DMS 273 (cell line): ENCODE data around the gene ZNF429.
"Not testable (repeated sequence)": the region's sequence is repeated elsewhere in the genome, so short reads cannot be mapped to it uniquely, and the experiment has no call there.

Source experiments
- DNase-seq: peaks from one replicate; lab custom pipeline; 2025; ENCODE audit not compliant: unreplicated experiment; lab: John Stamatoyannopoulos, UW

The ZNF429 gene

DNA sequence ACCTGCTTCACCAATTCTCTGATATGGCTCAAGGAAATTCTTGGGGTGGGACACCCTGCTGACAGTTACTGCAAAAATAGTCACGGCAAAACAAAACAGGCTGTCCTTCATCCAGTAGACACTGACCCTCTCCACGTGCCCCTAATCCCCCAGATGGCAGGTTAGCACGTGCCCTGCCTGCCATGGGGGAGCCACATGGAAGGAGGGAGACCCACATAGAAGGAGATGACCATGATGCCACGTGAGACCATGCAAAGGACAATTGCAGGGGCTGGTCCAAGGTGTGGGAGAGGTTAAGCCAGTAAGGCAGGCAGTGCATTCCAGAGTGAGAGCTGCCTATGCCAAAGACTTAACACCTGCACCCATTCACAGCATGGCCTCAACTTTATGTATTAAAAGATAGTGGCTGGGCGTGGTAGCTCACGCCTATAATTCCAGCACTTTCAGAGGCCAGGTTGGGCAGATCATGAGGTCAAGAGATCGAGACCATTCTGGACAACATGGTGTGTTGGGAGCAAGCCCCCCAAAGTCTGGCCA is 82.7 kb downstream of the ZNF429 start:
- DNase-seq, result no peak

- DNase-seq, result no peak
These were observed 85.5 kb downstream of the ZNF429 start for GRCh38 chr19:21590867-21591266.

DNA sequence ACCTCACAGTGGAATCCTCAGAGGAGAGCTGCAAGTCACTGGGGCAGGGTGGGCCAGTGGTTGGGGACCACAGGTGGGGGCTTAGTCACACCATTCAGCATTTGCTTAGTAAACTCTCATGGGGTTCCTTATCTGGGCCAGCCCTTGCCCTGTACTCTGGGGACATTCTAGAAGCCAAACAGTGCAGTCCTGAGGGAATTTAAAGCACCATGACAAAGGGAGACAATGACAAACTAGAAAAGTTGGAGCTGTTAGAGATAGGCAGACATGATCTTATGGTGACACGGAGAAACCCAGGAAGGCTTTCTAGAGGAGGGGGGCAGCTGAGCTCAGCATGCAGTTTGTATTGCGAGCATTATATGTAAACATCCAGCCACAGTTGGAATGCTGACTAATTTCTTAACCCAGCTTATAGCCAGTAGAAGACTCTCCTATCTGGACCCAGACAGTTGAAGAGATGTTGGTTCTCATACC is 87.6 kb downstream of the ZNF429 start:
- no peak for DNase-seq

DNA sequence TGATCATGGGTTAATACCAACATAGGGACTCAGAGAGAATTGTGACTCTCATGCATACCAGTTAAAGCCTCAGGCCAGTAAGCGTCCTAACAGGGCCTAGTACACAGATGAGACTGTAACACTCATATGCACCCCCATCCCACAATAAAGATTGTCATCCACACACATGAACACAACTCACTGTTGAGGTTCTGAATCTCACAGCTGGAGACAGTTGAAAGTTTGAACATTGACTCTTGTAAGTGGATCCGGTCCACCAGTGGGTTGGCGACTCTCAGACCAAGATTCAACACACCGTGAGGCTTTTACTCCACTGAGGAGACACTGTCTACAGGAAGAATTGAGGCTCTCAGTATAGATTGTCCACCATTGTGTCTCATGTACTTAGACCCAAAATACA is 88.1 kb downstream of the ZNF429 start:
- DNase-seq, result no peak

- DNase-seq, result no peak
These were observed 88.8 kb downstream of the ZNF429 start for GRCh38 chr19:21593934-21594820.

DNA sequence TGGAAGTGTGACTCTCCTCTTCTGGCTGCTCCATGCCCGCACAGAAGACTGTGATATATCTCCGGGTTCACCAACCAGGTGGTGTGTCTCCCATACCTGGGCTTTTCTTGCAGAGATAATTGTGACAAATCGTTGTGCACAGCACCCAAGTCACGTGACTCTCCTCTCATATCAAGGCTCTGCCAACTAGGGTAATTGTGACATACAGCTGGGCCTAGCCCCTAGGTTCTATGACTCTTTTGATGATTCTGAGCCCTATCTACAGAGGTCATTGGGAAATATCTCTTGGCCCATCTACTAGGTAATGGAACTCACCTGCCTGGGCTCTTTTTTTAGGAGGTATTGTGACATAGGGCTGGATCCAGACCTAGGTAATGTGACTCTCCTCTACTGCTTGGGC is 89.8 kb downstream of the ZNF429 start:
- no peak for DNase-seq

- no peak for DNase-seq
These were observed 96.8 kb downstream of the ZNF429 start for GRCh38 chr19:21602082-21602658.

DNA sequence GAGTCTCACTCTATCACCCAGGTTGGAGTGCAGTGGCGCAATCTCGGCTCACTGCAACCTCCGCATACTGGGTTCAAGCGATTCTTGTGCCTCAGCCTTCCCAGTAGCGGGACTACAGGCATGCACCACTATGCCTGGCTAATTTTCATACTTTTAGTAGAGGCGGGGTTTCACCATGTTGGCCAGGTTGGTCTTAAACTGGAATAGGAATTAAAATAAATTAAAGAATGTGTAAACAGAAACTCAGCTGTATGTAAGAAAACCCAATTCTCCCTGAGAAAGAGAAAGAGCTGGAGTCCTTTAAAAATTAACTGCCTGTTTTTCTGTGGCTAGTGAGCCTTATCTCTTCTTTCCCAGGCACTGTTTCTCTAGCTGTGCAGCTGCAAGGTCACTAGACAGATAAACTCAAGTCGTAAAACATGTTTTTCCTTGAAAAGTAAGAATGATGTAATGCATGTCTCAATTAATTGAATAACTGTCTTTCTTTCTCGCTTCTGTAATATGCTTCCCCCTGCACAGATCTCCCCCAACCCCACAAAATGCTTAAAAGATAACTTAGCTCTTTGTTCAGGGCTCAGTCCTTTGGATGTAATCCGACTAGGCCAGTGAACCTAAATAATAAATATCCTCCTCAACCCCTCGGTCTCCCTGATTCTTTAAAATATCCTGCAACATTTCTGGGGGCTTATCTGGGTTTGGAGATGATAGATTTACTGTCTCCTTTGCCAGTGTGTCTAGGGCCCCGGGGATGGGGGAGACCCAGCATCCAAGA is 97.4 kb downstream of the ZNF429 start:
- DNase-seq, result not testable (repeated sequence)

DNA sequence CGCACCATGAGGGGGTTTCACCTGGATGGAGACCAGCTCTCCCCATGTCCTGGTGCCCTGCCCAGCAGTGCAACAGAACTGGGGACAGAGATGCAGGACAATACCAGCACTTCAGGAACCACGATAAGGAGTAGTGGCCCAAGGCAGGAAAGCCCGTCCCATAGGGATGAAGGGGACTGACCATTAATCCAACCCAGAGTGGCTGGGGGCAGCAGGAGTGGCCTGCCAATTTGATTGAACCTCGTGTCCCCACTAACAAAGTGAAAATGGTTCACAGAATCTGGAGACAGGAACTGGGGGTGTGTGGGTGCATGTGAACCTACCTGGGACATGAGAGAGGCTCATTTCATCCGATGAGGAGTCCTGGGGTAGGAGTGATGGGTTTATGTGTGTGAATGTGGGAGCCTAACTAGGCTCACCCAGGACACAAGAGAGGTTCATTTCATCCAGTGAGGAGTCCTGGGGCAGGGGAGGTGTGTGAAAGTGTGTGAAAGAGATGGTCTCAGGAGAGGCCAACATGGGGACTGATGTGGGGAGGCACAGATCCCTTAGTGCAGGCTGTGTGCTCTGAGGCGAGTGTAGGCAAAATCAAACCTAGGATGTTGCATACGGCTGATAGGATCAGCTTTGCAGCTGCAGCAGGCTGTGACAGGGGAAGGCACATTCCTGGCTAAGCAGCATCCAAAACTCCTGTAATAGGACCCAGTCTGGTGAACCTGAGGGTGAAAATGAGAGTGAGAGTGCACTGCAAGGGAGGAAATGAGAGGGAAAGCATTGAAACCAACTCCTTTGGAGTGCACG is 98.2 kb downstream of the ZNF429 start:
- peak; percentile 8 for DNase-seq

DNA sequence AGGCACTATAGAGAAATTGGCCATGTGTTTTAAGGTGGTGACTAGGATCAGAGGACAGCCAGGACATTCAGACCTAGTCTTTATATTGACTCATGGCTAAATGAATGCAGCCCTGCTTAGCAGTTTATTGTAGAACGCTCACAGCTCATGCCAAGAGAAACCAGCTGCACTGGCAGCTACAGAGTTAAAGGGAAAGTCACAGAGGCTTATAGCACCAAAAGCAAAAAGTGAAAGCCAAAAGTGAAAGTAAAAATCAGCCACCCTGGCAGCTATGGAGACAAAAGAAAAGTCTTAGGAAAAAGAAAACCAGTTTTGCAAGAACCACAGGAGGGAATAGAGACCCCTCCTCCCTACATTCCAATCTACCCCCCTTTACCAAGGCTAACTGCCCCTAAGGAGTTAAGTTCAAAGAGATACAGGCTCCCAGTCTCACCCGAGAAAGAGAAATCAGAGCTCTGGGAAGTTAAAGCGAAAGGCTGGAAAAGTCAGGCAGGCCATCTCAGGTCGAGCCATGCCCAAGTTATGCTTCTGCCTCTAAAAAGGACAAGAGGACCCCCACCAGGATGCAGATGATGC is 99.0 kb downstream of the ZNF429 start:
- peak; percentile 50 for DNase-seq
